Panc1 (cell line): ENCODE results near the gene TMEM174. TPM values are rescaled to one million over a fixed set of nuclear protein-coding genes. Genes with fewer than 3 reads are reported as not detected.

Experiments
- ATAC-seq: fragments of 200-7000 bp; cut with Tn5 transposase; 2 replicates; pipeline ENCODE4 v1.9.1; 2020; ENCODE audit warnings: mild to moderate bottlenecking, moderate library complexity
- BruUV-seq: library from RNA; stranded (reverse); fragments of 400-500 nt; replicated peaks from 2 replicates; lab custom pipeline; 2021; lab: Mats Ljungman, UMichigan
- CTCF ChIA-PET: fragments of 300-600 bp; sonication (Branson Sonifier 250); formaldehyde crosslinking; loops from one replicate; lab custom pipeline; 2022; ENCODE audit warnings: antibody characterized with exemption; lab: Charles Lee
- POLR2A ChIA-PET: fragments of 300-600 bp; sonication (Branson Sonifier 250); formaldehyde crosslinking; loops from one replicate; lab custom pipeline; 2022; ENCODE audit warnings: antibody characterized with exemption; lab: Charles Lee
- DNase-seq: peaks from one replicate; pipeline ENCODE4 v3.0.0-alpha.2; 2010; ENCODE audit warnings: low read depth, low spot score
- H3K27ac ChIP-seq: 2 replicates; pipeline ENCODE4 v1.5.1; 2011; ENCODE audit warnings: mild to moderate bottlenecking, low read length, inconsistent platforms
- H3K27me3 ChIP-seq: fragments of 200-500 bp; sonication (Bioruptor generic); 2 replicates; pipeline ENCODE4 v1.6.0; 2014; ENCODE audit warnings: low read length, inconsistent platforms; ENCODE audit not compliant: control insufficient read depth, insufficient read depth
- H3K36me3 ChIP-seq: fragments of 200-500 bp; sonication (Bioruptor generic); 2 replicates; pipeline ENCODE4 v1.5.1; 2014; ENCODE audit warnings: inconsistent platforms, mild to moderate bottlenecking, low read length, moderate library complexity; ENCODE audit not compliant: control insufficient read depth, insufficient read depth
- H3K4me1 ChIP-seq: 2 replicates; pipeline ENCODE4 v1.5.1; 2011; ENCODE audit warnings: inconsistent platforms, mild to moderate bottlenecking, low read length, moderate library complexity; ENCODE audit not compliant: control insufficient read depth, insufficient read depth
- H3K4me3 ChIP-seq, 2 experiments: 2 replicates each; pipeline ENCODE4 v1.5.1; 2011 to 2012; ENCODE audit warnings: low read depth in 2 of 2, low read length in 2 of 2, mild to moderate bottlenecking in 2 of 2, inconsistent platforms in 1 of 2, moderate library complexity in 1 of 2
- H3K9me3 ChIP-seq: fragments of 200-500 bp; sonication (Bioruptor generic); 2 replicates; pipeline ENCODE4 v1.5.1; 2014; ENCODE audit warnings: low read depth, mild to moderate bottlenecking, inconsistent platforms, low read length, moderate library complexity; ENCODE audit not compliant: control insufficient read depth, insufficient read depth
- POLR2AphosphoS5 ChIP-seq: IDR thresholded peaks from 2 replicates; pipeline ENCODE4 v1.6.1; 2012; ENCODE audit warnings: mild to moderate bottlenecking, low read depth, low read length, moderate library complexity
- SIN3A ChIP-seq: IDR thresholded peaks from 2 replicates; pipeline ENCODE4 v1.6.1; 2012; ENCODE audit warnings: low read depth, mild to moderate bottlenecking, low read length, moderate library complexity, borderline replicate concordance; ENCODE audit not compliant: insufficient read depth
- TCF7L2 ChIP-seq: IDR thresholded peaks from 2 replicates; pipeline ENCODE4 v1.6.1; 2011; ENCODE audit warnings: mild to moderate bottlenecking, low read depth, low read length, inconsistent platforms
- in situ Hi-C: cut with HindIII; loops from 2 replicates; pipeline ENCODE4 v1.10.0; 2016; ENCODE audit warnings: low sequenced_read_pairs, low pct_unique_long_range_greater_than_20kb
- intact Hi-C: fragments of 100-400 bp; cut with micrococcal nuclease; formaldehyde crosslinking; loops from one replicate; pipeline ENCODE4 v1.10.0; 2022; ENCODE audit not compliant: unreplicated experiment
- total RNA-seq: library from RNA; stranded (reverse); gene quantifications from one replicate; pipeline ENCODE4 v1.2.1, GENCODE V29; 2021; ENCODE audit not compliant: unreplicated experiment
- TF ChIP-seq, protein P1 (sequence below), 2 experiments: IDR thresholded peaks; 2 replicates each; pipeline ENCODE4 v1.6.1; 2011 to 2012; ENCODE audit warnings: low read depth in 2 of 2, control low read depth in 1 of 2, low read length in 1 of 2, mild to moderate bottlenecking in 1 of 2, moderate library complexity in 1 of 2; ENCODE audit not compliant: insufficient read depth in 1 of 2
- TF ChIP-seq, protein P2 (sequence below): fragments of 450-650 bp; IDR thresholded peaks from 2 replicates; pipeline ENCODE4 v1.5.1; 2017; ENCODE audit warnings: mild to moderate bottlenecking

TMEM174 gene
- total RNA-seq, 1 experiment from 2014 or later: not detected

DNA sequence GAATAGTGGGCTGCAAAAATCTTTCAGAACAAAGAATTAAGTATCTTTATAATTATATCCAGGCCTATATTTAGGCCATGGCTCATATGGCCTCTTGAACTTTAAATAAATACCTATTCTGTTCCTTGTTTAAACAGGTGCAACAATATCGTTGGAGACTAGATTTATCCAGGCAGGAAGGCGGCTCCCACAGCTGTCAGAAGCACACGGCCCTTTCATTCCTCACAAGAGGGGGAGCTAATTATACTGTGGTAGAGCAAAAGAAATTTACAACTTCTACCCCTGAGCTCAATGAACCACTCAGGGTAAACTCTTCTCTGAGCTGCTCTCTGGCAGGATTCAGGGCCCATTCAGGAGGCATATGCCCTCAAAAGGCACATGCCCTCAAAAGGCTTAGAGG lies 31.3 kb downstream of the TMEM174 start:
- ATAC-seq (no peak), DNase-seq (no peak)
- intact Hi-C loops: loop anchor here (10.0 kb wide), 1 partner anchor 120 kb away; no protein-coding TSS in a partner anchor

DNA sequence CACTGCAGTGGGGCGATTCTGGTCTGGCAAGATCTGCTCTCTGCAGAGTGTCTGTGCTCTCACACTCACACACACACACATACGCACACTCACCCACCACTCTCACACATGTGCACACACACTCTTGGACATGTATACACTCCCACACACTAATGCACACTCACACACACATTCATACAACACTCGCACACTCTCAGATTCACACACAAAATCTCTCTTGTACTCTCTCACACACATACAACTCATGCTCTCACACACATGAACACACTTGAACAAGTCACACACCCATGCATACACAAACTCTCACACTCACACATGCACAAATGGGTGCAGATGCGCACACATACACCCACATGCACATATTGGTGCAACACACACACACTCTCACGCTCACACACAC lies 31.7 kb downstream of the TMEM174 start:
- no peaks in the 10 kb centered on the region for H3K27me3 ChIP-seq
- no peak for DNase-seq
- no peaks in the 10 kb centered on the region for H3K4me1 ChIP-seq
- intact Hi-C loops (loop anchor here (10.0 kb wide), 1 partner anchor 120 kb away; no protein-coding TSS in a partner anchor), in situ Hi-C loops (no loop called here)
- no peaks in the 10 kb centered on the region for H3K36me3 ChIP-seq
- H3K4me3 ChIP-seq: no peak overlapping the region
- no peak overlapping the region for H3K27ac ChIP-seq
- ChIA-PET CTCF (no interaction called here), POLR2A (no interaction called here)
- TF ChIP-seq, protein P1, sequence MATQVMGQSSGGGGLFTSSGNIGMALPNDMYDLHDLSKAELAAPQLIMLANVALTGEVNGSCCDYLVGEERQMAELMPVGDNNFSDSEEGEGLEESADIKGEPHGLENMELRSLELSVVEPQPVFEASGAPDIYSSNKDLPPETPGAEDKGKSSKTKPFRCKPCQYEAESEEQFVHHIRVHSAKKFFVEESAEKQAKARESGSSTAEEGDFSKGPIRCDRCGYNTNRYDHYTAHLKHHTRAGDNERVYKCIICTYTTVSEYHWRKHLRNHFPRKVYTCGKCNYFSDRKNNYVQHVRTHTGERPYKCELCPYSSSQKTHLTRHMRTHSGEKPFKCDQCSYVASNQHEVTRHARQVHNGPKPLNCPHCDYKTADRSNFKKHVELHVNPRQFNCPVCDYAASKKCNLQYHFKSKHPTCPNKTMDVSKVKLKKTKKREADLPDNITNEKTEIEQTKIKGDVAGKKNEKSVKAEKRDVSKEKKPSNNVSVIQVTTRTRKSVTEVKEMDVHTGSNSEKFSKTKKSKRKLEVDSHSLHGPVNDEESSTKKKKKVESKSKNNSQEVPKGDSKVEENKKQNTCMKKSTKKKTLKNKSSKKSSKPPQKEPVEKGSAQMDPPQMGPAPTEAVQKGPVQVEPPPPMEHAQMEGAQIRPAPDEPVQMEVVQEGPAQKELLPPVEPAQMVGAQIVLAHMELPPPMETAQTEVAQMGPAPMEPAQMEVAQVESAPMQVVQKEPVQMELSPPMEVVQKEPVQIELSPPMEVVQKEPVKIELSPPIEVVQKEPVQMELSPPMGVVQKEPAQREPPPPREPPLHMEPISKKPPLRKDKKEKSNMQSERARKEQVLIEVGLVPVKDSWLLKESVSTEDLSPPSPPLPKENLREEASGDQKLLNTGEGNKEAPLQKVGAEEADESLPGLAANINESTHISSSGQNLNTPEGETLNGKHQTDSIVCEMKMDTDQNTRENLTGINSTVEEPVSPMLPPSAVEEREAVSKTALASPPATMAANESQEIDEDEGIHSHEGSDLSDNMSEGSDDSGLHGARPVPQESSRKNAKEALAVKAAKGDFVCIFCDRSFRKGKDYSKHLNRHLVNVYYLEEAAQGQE (IDR thresholded peaks at IDR 0.05; ENCODE audit: insufficient read depth in 1 of 2, low read depth in 2 of 2, low read length in 1 of 2): no peak
- TF ChIP-seq TCF7L2: no peak
- TF ChIP-seq POLR2AphosphoS5: no peak
- TF ChIP-seq, protein P2, sequence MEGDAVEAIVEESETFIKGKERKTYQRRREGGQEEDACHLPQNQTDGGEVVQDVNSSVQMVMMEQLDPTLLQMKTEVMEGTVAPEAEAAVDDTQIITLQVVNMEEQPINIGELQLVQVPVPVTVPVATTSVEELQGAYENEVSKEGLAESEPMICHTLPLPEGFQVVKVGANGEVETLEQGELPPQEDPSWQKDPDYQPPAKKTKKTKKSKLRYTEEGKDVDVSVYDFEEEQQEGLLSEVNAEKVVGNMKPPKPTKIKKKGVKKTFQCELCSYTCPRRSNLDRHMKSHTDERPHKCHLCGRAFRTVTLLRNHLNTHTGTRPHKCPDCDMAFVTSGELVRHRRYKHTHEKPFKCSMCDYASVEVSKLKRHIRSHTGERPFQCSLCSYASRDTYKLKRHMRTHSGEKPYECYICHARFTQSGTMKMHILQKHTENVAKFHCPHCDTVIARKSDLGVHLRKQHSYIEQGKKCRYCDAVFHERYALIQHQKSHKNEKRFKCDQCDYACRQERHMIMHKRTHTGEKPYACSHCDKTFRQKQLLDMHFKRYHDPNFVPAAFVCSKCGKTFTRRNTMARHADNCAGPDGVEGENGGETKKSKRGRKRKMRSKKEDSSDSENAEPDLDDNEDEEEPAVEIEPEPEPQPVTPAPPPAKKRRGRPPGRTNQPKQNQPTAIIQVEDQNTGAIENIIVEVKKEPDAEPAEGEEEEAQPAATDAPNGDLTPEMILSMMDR: no peak
- no peak for TF ChIP-seq SIN3A
- H3K9me3 ChIP-seq: no peaks in the 10 kb centered on the region
- no peak for ATAC-seq
- BruUV-seq: no TSS peak

More for the DNA sequence above, 31.3 kb downstream of the TMEM174 start:
- CTCF ChIA-PET: interaction anchor here (1.4 kb wide), 1 partner anchor 121 kb away, joined by 3 read pairs; no protein-coding TSS in a partner anchor
- in situ Hi-C loops: no loop called here
- Histone ChIP-seq H3K27ac (no peak overlapping the region), H3K4me1 (no peaks in the 10 kb centered on the region), H3K36me3 (no peaks in the 10 kb centered on the region), H3K4me3 (no peak overlapping the region), H3K27me3 (no peaks in the 10 kb centered on the region), H3K9me3 (no peaks in the 10 kb centered on the region)
- POLR2A ChIA-PET: no interaction called here
- TF ChIP-seq POLR2AphosphoS5 (no peak), TCF7L2 (no peak), SIN3A (no peak)
- TF ChIP-seq, protein P2: no peak
- TF ChIP-seq, protein P1 (IDR thresholded peaks at IDR 0.05; ENCODE audit: insufficient read depth in 1 of 2, low read depth in 2 of 2, low read length in 1 of 2): no peak
- no TSS peak for BruUV-seq
